ENCODE results near the gene CCDC71L. TPM values are rescaled to one million over a fixed set of nuclear protein-coding genes. Genes with fewer than 3 reads are reported as not detected.

The CCDC71L gene
- total RNA-seq, 1 donor from 2014 or later: 21.0 TPM

- DNase-seq (ENCODE audit: low read depth): no peak
Measured at GRCh38 chr7:106659166-106659962, 1.6 kb downstream of the CCDC71L start.

- DNase-seq (ENCODE audit: low read depth): no peak
Measured at GRCh38 chr7:106658316-106659165, 2.4 kb downstream of the CCDC71L start.

DNA sequence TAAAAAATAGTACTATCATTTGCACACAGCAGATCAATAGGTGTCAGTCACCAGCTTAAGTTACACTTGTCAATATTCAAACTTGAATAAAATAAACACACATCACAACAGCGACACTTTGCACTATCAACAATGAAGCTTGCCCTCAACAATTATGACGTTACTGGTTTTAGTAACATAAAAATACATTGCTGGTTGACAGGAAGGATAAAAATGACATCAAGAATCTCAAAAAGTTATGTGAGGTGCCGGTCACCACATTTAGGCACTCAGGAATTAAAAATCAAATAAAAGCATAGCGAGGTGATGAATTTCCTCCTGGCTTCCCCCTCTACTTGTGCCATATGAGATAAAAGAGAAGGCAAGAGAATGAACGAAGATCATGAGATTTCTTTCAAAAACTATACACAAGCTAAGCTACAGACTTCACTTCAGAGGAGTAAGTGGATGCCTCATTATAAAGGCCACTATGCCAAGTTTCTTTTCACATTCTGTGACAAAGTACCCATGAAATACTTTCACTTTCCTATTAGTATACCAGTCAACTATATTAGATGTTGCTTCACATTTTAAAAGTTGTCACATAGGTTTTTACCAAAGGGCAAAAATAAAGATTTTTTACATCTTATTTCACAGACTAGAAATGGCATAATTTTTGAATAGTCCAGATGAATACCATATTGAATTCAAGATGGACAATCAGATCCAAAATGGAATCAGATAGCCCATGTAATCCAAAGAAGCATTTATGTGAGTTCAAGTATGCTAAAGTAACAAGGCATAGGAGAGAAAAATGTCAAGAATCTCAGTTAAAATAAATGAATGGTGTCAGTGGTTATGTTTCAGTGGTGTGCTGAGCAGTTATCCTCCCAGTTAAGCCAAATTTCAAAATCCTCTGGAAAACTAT, 3.6 kb downstream of the CCDC71L start:
- DNase-seq (ENCODE audit: low read depth): peak; percentile 41

DNA sequence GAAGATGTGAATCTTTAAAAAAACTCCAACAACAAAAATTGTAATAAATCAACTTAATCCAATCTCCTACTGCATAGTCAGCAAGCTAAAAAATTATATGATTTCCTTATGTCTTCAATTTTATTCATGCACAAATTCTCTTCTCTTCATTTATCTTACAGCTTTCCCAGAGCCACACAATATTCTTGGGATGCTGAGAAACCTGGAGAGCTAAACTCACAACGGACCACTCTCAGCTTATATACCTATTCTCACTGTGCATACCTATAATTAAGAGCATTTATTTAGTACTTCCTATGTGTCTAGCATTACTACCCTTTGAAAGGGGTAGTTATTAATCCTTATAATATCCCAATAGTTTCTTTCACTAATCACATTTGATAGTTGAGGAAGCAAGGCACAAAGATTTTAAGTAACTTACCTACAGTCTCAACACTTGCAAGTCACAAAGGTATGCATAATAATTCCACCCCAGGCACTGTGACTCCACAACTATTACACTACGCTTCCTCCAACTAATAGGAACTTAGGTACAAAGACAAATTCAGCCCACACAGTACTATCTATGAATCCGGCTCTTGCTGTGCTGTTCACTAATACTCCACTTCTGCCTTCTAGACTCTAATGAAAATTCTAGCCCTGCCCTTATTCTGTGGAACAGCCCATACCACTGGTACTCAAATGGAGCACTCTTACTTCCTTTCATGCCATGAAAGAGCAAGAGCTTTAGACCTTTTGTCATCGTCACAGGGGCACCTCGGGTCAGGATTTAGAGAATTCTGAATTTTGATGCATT, 5.1 kb downstream of the CCDC71L start:
- no peak for DNase-seq (ENCODE audit: low read depth)

GRCh38 chr7:106653488-106653887, 7.5 kb downstream of the CCDC71L start:
- DNase-seq (ENCODE audit: low read depth): no peak

GRCh38 chr7:106652909-106653308, 8.0 kb downstream of the CCDC71L start:
- DNase-seq (ENCODE audit: low read depth): no peak

GRCh38 chr7:106652092-106652491, 8.9 kb downstream of the CCDC71L start:
- no peak for DNase-seq (ENCODE audit: low read depth)

DNA sequence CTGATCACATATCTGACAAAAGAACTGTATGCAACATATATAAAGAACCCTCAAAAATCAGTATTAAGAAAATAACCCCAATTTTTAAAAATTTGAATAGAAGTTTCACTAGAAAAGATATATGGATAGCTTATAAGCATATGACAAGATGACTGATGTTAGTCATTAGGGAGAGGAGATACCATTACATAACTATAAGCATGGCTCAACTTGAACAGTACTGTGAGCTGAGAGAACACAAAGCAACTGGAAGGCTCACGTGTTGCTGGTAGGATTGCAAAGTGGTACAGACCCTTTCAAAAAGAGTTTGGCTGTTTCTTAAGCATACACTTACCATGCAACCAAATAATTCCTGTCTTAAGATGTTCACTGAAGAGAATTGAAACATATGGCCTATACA, 14.7 kb downstream of the CCDC71L start:
- DNase-seq (ENCODE audit: low read depth): no peak

GRCh38 chr7:106644999-106645398, 16.0 kb downstream of the CCDC71L start:
- DNase-seq (ENCODE audit: low read depth): no peak

GRCh38 chr7:106643216-106644000, 17.6 kb downstream of the CCDC71L start:
- peak; percentile 61 for DNase-seq (ENCODE audit: low read depth)

DNA sequence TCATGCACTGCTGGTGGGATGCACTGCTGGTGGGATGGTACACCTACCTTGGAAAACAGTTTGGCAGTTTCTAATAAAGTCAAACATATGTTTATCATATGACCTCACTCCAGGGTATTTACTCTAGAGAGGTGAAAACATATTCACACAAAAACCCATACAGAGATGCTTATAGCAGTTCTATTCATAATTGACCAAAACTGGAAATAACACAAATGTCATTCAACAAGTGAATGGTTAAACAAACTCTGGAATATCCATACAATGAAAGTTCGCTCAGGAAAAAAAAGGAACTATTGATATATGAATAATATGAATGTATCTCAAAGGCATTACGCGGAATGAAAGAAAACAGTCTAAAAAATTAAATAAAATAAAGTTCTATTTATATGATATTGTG, 19.5 kb downstream of the CCDC71L start:
- DNase-seq (ENCODE audit: low read depth): no peak

- DNase-seq (ENCODE audit: low read depth): no peak
Measured at GRCh38 chr7:106640368-106641141, 20.4 kb downstream of the CCDC71L start.

DNA sequence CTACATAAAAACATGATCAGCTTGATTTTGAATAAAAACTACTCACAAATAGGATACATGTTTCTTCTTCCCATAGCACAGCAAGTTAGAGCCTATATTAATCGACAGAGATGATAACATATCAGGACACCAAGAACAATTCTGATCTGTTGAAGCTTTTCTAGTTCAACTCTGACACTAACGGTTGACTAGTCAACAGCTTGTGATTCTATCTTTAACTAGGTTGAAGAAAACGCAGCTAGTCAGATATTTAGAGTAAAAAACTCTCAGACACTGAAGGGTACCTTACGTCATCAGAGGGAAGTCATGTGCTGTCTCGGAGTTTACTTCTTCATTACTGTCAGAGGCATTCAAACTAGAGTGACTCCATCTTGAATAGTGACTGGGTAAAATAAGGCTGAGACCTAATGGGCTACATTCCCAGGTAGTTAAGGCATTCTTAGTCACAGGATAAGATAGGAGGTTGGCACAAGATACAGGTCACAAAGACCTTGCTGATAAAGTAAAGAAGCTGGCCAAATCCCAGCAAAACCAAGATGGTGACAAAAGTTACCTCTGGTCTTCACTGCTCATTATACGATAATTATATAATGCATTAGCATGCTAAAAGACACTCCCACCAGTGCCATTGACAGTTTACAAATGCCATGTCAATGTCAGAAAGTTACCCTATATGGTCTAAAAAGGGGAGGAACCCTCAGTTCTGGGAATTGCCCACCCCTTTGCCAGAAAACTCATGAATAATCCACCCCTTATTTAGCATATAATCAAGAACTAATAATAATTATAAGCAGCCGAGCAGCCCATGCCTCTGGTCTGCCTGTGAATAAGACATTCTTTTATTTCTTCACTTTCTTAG, 21.3 kb downstream of the CCDC71L start:
- DNase-seq (ENCODE audit: low read depth): no peak

DNA sequence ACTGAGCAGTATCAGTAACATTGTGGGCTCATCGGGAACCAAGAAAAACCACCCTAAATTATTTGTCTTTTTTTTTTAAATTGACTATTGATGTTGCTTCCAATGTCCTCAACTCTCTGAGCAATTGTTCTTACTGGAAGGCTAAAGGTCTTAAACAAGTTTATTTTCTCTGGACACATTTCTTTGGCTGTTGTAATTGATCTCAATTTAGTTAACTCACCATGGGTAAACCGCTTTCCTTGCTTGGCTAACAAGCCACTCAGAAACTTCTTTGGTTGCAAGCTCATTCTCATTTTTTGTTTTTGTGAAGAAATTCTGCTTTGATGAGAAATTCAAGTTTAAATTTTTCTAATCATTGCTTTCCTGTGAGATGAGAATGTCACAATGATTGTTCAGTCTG, 25.5 kb downstream of the CCDC71L start:
- no peak for DNase-seq (ENCODE audit: low read depth)

DNA sequence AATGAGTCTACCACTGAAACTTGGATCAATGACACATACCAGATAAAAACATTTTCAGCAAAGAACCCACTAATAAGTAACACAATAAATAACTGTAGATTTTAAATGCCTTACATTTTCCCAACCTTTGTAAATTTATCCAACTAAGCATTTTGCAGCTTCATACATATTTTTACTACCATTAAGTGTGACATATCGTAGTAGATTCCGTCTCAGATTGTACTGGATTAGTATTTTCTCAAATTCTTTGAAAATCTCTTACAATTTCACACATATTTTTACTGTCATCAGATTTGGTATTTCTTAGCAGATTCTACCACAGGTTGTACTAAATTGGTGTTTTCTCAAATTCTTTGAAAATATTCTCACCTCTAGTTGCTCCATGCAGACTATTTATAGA, 26.0 kb downstream of the CCDC71L start:
- no peak for DNase-seq (ENCODE audit: low read depth)

DNA sequence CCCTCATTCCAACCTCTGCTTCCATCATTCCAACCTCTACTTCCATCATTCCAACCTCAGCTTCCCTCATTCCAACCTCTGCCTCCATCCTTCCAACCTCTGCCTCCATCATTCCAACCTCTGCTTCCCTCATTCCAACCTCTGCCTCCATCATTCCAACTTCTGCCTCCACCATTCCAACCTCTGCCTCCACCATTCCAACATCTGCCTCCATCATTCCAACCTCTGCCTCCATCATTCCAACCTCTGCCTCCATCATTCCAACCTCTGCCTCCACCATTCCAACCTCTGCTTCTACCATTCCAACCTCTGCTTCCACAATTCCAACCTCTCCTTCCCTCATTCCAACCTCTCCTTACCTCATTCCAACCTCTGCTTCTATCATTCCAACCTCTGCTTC, 30.3 kb downstream of the CCDC71L start:
- DNase-seq (ENCODE audit: low read depth): no peak

GRCh38 chr7:106629516-106629915, 31.4 kb downstream of the CCDC71L start:
- no peak for DNase-seq (ENCODE audit: low read depth)

GRCh38 chr7:106626376-106627164, 34.4 kb downstream of the CCDC71L start:
- peak; percentile 28 for DNase-seq (ENCODE audit: low read depth)

Measured in renal cortical epithelial cell (primary cell).